Measurements from ENCODE around the gene PLCG2.
A peak's percentile ranks its signal among the peaks of the same experiment; 100 is the strongest.
"Not testable (repeated sequence)": the region's sequence is repeated elsewhere in the genome, so short reads cannot be mapped to it uniquely, and the experiment has no call there.

PLCG2 gene

GRCh38 chr16:81939164-81940056, 160.3 kb downstream of the PLCG2 start:
- DNase-seq (ENCODE audit: low spot score), result no peak

- peak; percentile 84 for DNase-seq (ENCODE audit: low spot score)
These were observed 161.9 kb downstream of the PLCG2 start for GRCh38 chr16:81940781-81941560.

GRCh38 chr16:81942007-81942601, 163.0 kb downstream of the PLCG2 start:
- DNase-seq (ENCODE audit: low spot score), result no peak

GRCh38 chr16:81945665-81946064, 166.6 kb downstream of the PLCG2 start:
- peak; percentile 72 for DNase-seq (ENCODE audit: low spot score)

GRCh38 chr16:81946206-81946605, 167.1 kb downstream of the PLCG2 start:
- DNase-seq (ENCODE audit: low spot score), result peak; percentile 47

GRCh38 chr16:81951564-81951963, 172.5 kb downstream of the PLCG2 start:
- DNase-seq (ENCODE audit: low spot score), result no peak

- DNase-seq (ENCODE audit: low spot score), result peak; percentile 68
These were observed 177.3 kb downstream of the PLCG2 start for GRCh38 chr16:81956213-81956948.

- no peak for DNase-seq (ENCODE audit: low spot score)
These were observed 185.7 kb downstream of the PLCG2 start for GRCh38 chr16:81964808-81965207.

GRCh38 chr16:81967358-81967757, 188.3 kb downstream of the PLCG2 start:
- DNase-seq (ENCODE audit: low spot score), result no peak

GRCh38 chr16:81971853-81972252, 192.8 kb downstream of the PLCG2 start:
- no peak for DNase-seq (ENCODE audit: low spot score)

GRCh38 chr16:81973737-81974136, 194.6 kb downstream of the PLCG2 start:
- no peak for DNase-seq (ENCODE audit: low spot score)

- no peak for DNase-seq (ENCODE audit: low spot score)
These were observed 196.5 kb downstream of the PLCG2 start for GRCh38 chr16:81975637-81976036.

- not testable (repeated sequence) for DNase-seq (ENCODE audit: low spot score)
These were observed 198.3 kb downstream of the PLCG2 start for GRCh38 chr16:81977335-81977942.

GRCh38 chr16:81987121-81987520, 208.0 kb downstream of the PLCG2 start:
- no peak for DNase-seq (ENCODE audit: low spot score)

GRCh38 chr16:81987706-81988105, 208.6 kb downstream of the PLCG2 start:
- no peak for DNase-seq (ENCODE audit: low spot score)

GRCh38 chr16:81992859-81993258, 213.8 kb downstream of the PLCG2 start:
- DNase-seq (ENCODE audit: low spot score), result no peak

- DNase-seq (ENCODE audit: low spot score), result no peak
These were observed 215.4 kb downstream of the PLCG2 start for GRCh38 chr16:81994485-81994884.

GRCh38 chr16:81995651-81996050, 216.6 kb downstream of the PLCG2 start:
- DNase-seq (ENCODE audit: low spot score), result no peak

- DNase-seq (ENCODE audit: low spot score), result peak; percentile 83
These were observed 217.8 kb downstream of the PLCG2 start for GRCh38 chr16:81996664-81997509.

- peak; percentile 81 for DNase-seq (ENCODE audit: low spot score)
These were observed 218.6 kb downstream of the PLCG2 start for GRCh38 chr16:81997738-81998137.

- no peak for DNase-seq (ENCODE audit: low spot score)
These were observed 223.7 kb downstream of the PLCG2 start for GRCh38 chr16:82002831-82003230.

Data from AG08395 (cell line).